GM23338 (cell line): Measurements from ENCODE around the gene PERM1. TPM values are rescaled to one million over a fixed set of nuclear protein-coding genes. Genes with fewer than 3 reads are reported as not detected.
A peak's percentile ranks its signal among the peaks of the same experiment; 100 is the strongest.

Experiments
- ATAC-seq: fragments of 200-7000 bp; cut with Tn5 transposase; 3 replicates; pipeline ENCODE4 v1.9.1; 2020
- DNase-seq: peaks from one replicate; pipeline ENCODE4 v3.0.0-alpha.2; 2015; ENCODE audit warnings: low spot score
- H2AFZ ChIP-seq: fragments of 200-600 bp; sonication (generic); 2 replicates; pipeline ENCODE4 v1.8.0; 2016; ENCODE audit warnings: antibody characterized with exemption, mild to moderate bottlenecking, moderate library complexity
- H3F3A ChIP-seq: fragments of 200-600 bp; sonication (generic); replicated peaks from 2 replicates; pipeline ENCODE4 v1.8.0; 2017; ENCODE audit warnings: antibody characterized with exemption, mixed run types, low read depth
- H3K27ac ChIP-seq: fragments of 200-600 bp; sonication (generic); 2 replicates; pipeline ENCODE4 v1.6.1; 2016; ENCODE audit warnings: low read depth
- H3K27me3 ChIP-seq: fragments of 200-600 bp; sonication (generic); 2 replicates; pipeline ENCODE4 v1.8.0; 2016; ENCODE audit warnings: mild to moderate bottlenecking, mixed run types, moderate library complexity; ENCODE audit not compliant: insufficient read depth
- H3K36me3 ChIP-seq: fragments of 200-600 bp; sonication (generic); 2 replicates; pipeline ENCODE4 v1.8.0; 2016; ENCODE audit warnings: mild to moderate bottlenecking; ENCODE audit not compliant: insufficient read depth
- H3K4me1 ChIP-seq: fragments of 200-600 bp; sonication (generic); 2 replicates; pipeline ENCODE4 v1.8.0; 2016; ENCODE audit warnings: mild to moderate bottlenecking, moderate library complexity; ENCODE audit not compliant: insufficient read depth
- H3K4me2 ChIP-seq: fragments of 200-600 bp; sonication (generic); 2 replicates; pipeline ENCODE4 v1.7.1; 2017; ENCODE audit warnings: mixed run types
- H3K4me3 ChIP-seq: fragments of 200-600 bp; sonication (generic); 2 replicates; pipeline ENCODE4 v1.6.1; 2016; ENCODE audit warnings: mixed run types
- H3K79me2 ChIP-seq: fragments of 200-600 bp; sonication (generic); replicated peaks from 2 replicates; pipeline ENCODE4 v1.8.0; 2017; ENCODE audit warnings: mild to moderate bottlenecking; ENCODE audit not compliant: insufficient read depth
- H3K9me2 ChIP-seq: fragments of 200-600 bp; sonication (generic); 2 replicates; pipeline ENCODE4 v1.8.0; 2017; ENCODE audit not compliant: insufficient read depth
- H4K20me1 ChIP-seq: fragments of 200-600 bp; sonication (generic); replicated peaks from 2 replicates; pipeline ENCODE4 v1.8.0; 2017; ENCODE audit warnings: mild to moderate bottlenecking; ENCODE audit not compliant: insufficient read depth
- H3K27ac Mint-ChIP-seq: 2 replicates; pipeline ENCODE4 v1.8.0; 2020; ENCODE audit warnings: inconsistent platforms, mild to moderate bottlenecking, moderate library complexity, mixed read lengths
- H3K27me3 Mint-ChIP-seq: 3 replicates; pipeline ENCODE4 v1.8.0; 2022; ENCODE audit warnings: low read depth, mild to moderate bottlenecking, moderate library complexity, mixed read lengths, inconsistent platforms; ENCODE audit not compliant: insufficient read depth, poor library complexity
- H3K36me3 Mint-ChIP-seq: 3 replicates; pipeline ENCODE4 v1.8.0; 2021; ENCODE audit warnings: low read depth, mild to moderate bottlenecking, inconsistent platforms, moderate library complexity, mixed read lengths
- H3K4me1 Mint-ChIP-seq: 3 replicates; pipeline ENCODE4 v1.8.0; 2020; ENCODE audit warnings: mild to moderate bottlenecking, inconsistent platforms, mixed read lengths
- H3K4me3 Mint-ChIP-seq: 3 replicates; pipeline ENCODE4 v1.8.0; 2021; ENCODE audit warnings: moderate library complexity, mild to moderate bottlenecking, inconsistent platforms, mixed read lengths
- H3K9me3 Mint-ChIP-seq: 3 replicates; pipeline ENCODE4 v1.8.0; 2020; ENCODE audit warnings: moderate library complexity, mild to moderate bottlenecking, inconsistent platforms, mixed read lengths
- CREB1 ChIP-seq: fragments of 250-450 bp; sonication (Bioruptor Pico); IDR thresholded peaks from 2 replicates; pipeline ENCODE4 v1.5.0; 2020; ENCODE audit warnings: low read depth, mild to moderate bottlenecking, moderate library complexity
- CTCF ChIP-seq, 2 experiments: fragments of 200-600 bp in 1 of 2; sonication (generic) in 1 of 2; conservative IDR thresholded peaks; 2 replicates each; pipeline versions ENCODE4 v1.5.1 to v1.6.1; 2016 to 2017; ENCODE audit warnings: antibody characterized with exemption in 2 of 2, low read depth in 2 of 2, mild to moderate bottlenecking in 2 of 2, moderate library complexity in 1 of 2
- JUNB ChIP-seq: IDR thresholded peaks from one replicate; pipeline ENCODE4 v1.6.1; 2016; ENCODE audit warnings: antibody characterized with exemption; ENCODE audit not compliant: unreplicated experiment
- REST ChIP-seq: IDR thresholded peaks from one replicate; pipeline ENCODE4 v1.6.1; 2018; ENCODE audit warnings: antibody characterized with exemption; ENCODE audit not compliant: unreplicated experiment
- STAT1 ChIP-seq: IDR thresholded peaks from one replicate; pipeline ENCODE4 v1.6.1; 2016; ENCODE audit warnings: antibody characterized with exemption; ENCODE audit not compliant: unreplicated experiment
- ZNF114 ChIP-seq: fragments of 250-450 bp; sonication (Bioruptor Pico); IDR thresholded peaks from 2 replicates; pipeline ENCODE4 v1.5.0; 2020; ENCODE audit warnings: mild to moderate bottlenecking, moderate library complexity
- polyA plus RNA-seq: library from polyadenylated mRNA; unstranded; fragments of >200 nt; fragmentation: Nextera tagmentation; extraction: Ambion mirVana; gene quantifications from 2 replicates; pipeline ENCODE4 v1.2.1, GENCODE V29; 2016
- total RNA-seq: library from RNA; depleted of rRNA; stranded (reverse); fragments of >200 nt; shearing (Covaris generic); gene quantifications from 2 replicates; pipeline ENCODE4 v1.2.3, GENCODE V29; 2014

Gene PERM1
- total and polyA plus RNA-seq, 2 experiments from 2014 or later, result 1.1 TPM; not detected in 1

GRCh38 chr1:943545-944340 lies 38.1 kb downstream of the PERM1 start:
- H3K4me2 ChIP-seq, result no peak overlapping the region; the same call in 1 of the 2 replicates
- peaks cover 6% of the 10 kb centered on the region; the same call in 1 of the 2 replicates for H3K36me3 ChIP-seq
- H3K4me3 Mint-ChIP-seq, result no peak overlapping the region
- no peak for DNase-seq
- H3K36me3 Mint-ChIP-seq, result peaks cover 18% of the 10 kb centered on the region
- no peak overlapping the region for H2AFZ ChIP-seq
- no peaks in the 10 kb centered on the region for H3K9me2 ChIP-seq
- ATAC-seq, result no peak
- peaks cover 3% of the 10 kb centered on the region; the same call in 1 of the 3 replicates for H3K9me3 Mint-ChIP-seq
- no peaks in the 10 kb centered on the region; the same call in 1 of the 2 replicates for H4K20me1 ChIP-seq
- H3K79me2 ChIP-seq, result no peaks in the 10 kb centered on the region
- H3K27ac ChIP-seq, result no peak overlapping the region
- H3K27me3 ChIP-seq, result peaks cover 55% of the 10 kb centered on the region
- no peak overlapping the region for H3K4me3 ChIP-seq
- 0 out of 2 replicates have a peak, but pooled peaks cover 3% of the 10 kb centered on the region for H3F3A ChIP-seq
- H3K27me3 Mint-ChIP-seq, result peaks cover 39% of the 10 kb centered on the region
- H3K4me1 Mint-ChIP-seq, result peaks cover 11% of the 10 kb centered on the region; the same call in 2 of the 3 replicates
- no peak overlapping the region for H3K27ac Mint-ChIP-seq
- no peak for TF ChIP-seq STAT1
- no peak for TF ChIP-seq CTCF (conservative IDR thresholded peaks at IDR 0.05; ENCODE audit: low read depth in 2 of 2)
- no peak for TF ChIP-seq ZNF114 (CRISPR knock-in tag)
- no peak for TF ChIP-seq REST
- no peak for TF ChIP-seq JUNB
- peaks cover 5% of the 10 kb centered on the region; the same call in 1 of the 2 replicates for H3K4me1 ChIP-seq

GRCh38 chr1:942864-943533 lies 38.9 kb downstream of the PERM1 start:
- no peak for DNase-seq
- H3K36me3 Mint-ChIP-seq, result peaks cover 17% of the 10 kb centered on the region; the same call in 2 of the 3 replicates
- H3K4me1 Mint-ChIP-seq, result peaks cover 11% of the 10 kb centered on the region; the same call in 2 of the 3 replicates
- Histone ChIP-seq H3K9me2 (no peaks in the 10 kb centered on the region), H3F3A (0 out of 2 replicates have a peak, but pooled peaks cover 3% of the 10 kb centered on the region), H3K79me2 (no peaks in the 10 kb centered on the region), H3K4me3 (peak overlapping the region; percentile 55), H3K4me1 (peaks cover 5% of the 10 kb centered on the region; the same call in 1 of the 2 replicates), H3K4me2 (peak overlapping the region; percentile 79), H2AFZ (no peak overlapping the region), H3K36me3 (peaks cover 6% of the 10 kb centered on the region; the same call in 1 of the 2 replicates), H3K27ac (no peak overlapping the region), H3K27me3 (peaks cover 62% of the 10 kb centered on the region), H4K20me1 (no peaks in the 10 kb centered on the region; the same call in 1 of the 2 replicates)
- peak; percentile 1; the same call in 1 of the 3 replicates for ATAC-seq
- no peak overlapping the region for H3K27ac Mint-ChIP-seq
- peak overlapping the region; percentile 41; the same call in 2 of the 3 replicates for H3K4me3 Mint-ChIP-seq
- H3K27me3 Mint-ChIP-seq, result peaks cover 47% of the 10 kb centered on the region
- peaks cover 3% of the 10 kb centered on the region; the same call in 1 of the 3 replicates for H3K9me3 Mint-ChIP-seq
- TF ChIP-seq STAT1, result no peak
- peak; percentile 45; the same call in 1 of the 2 replicates for TF ChIP-seq CREB1 (CRISPR knock-in tag)
